OCI-LY7 (cell line): Measurements from ENCODE around the gene VPS13D. TPM values are rescaled to one million over a fixed set of nuclear protein-coding genes. Genes with fewer than 3 reads are reported as not detected.

Source experiments
- BruUV-seq: library from RNA; stranded (reverse); fragments of 400-500 nt; replicated peaks from 2 replicates; lab custom pipeline; 2021; lab: Mats Ljungman, UMichigan
- CTCF ChIA-PET: fragments of 300-600 bp; sonication (Branson Sonifier 250); formaldehyde crosslinking; loops from one replicate; lab custom pipeline; 2022; ENCODE audit warnings: antibody characterized with exemption; ENCODE audit not compliant: unreplicated experiment; lab: Charles Lee
- POLR2A ChIA-PET: fragments of 300-600 bp; sonication (Branson Sonifier 250); formaldehyde crosslinking; loops from one replicate; lab custom pipeline; 2022; ENCODE audit warnings: antibody characterized with exemption; lab: Charles Lee
- DNase-seq: peaks from one replicate; pipeline ENCODE4 v3.0.0-alpha.2; 2015; ENCODE audit warnings: low spot score
- H2AFZ ChIP-seq: fragments of 200-600 bp; sonication (generic), shearing (Covaris generic); 2 replicates; pipeline ENCODE4 v1.6.1; 2014; ENCODE audit warnings: mild to moderate bottlenecking, antibody characterized with exemption, low read length, moderate library complexity
- H3K27ac ChIP-seq: fragments of 200-600 bp; sonication (generic); 2 replicates; pipeline ENCODE4 v1.5.1; 2014; ENCODE audit warnings: mixed run types, low read depth, mild to moderate bottlenecking, moderate library complexity, low read length, inconsistent platforms; ENCODE audit not compliant: poor library complexity, severe bottlenecking
- H3K36me3 ChIP-seq: fragments of 200-600 bp; sonication (generic); 2 replicates; pipeline ENCODE4 v1.6.1; 2014; ENCODE audit warnings: mild to moderate bottlenecking, antibody characterized with exemption, low read length, moderate library complexity, mixed read lengths; ENCODE audit not compliant: insufficient read depth
- H3K4me1 ChIP-seq: fragments of 200-600 bp; sonication (generic); 2 replicates; pipeline ENCODE4 v1.5.1; 2014; ENCODE audit warnings: mild to moderate bottlenecking, low read length; ENCODE audit not compliant: insufficient read depth, poor library complexity, severe bottlenecking
- H3K4me2 ChIP-seq: fragments of 200-600 bp; sonication (generic); 2 replicates; pipeline ENCODE4 v1.6.1; 2014; ENCODE audit warnings: mild to moderate bottlenecking, low read length
- H3K4me3 ChIP-seq: fragments of 200-600 bp; sonication (generic); 2 replicates; pipeline ENCODE4 v1.5.1; 2014; ENCODE audit warnings: mild to moderate bottlenecking, low read depth, low read length; ENCODE audit not compliant: poor library complexity, severe bottlenecking
- H3K79me2 ChIP-seq: fragments of 200-600 bp; sonication (generic); 2 replicates; pipeline ENCODE4 v1.6.1; 2016; ENCODE audit warnings: low read depth, mild to moderate bottlenecking, low read length, moderate library complexity, mixed read lengths; ENCODE audit not compliant: insufficient read depth
- H3K9me2 ChIP-seq: fragments of 200-600 bp; sonication (generic); 2 replicates; pipeline ENCODE4 v1.6.1; 2016; ENCODE audit warnings: mild to moderate bottlenecking, low read length, mixed read lengths; ENCODE audit not compliant: insufficient read depth
- H3K9me3 ChIP-seq: fragments of 200-600 bp; sonication (generic); 2 replicates; pipeline ENCODE4 v1.6.1; 2014; ENCODE audit warnings: mild to moderate bottlenecking, mixed run types, low read length, mixed read lengths
- H4K20me1 ChIP-seq: fragments of 200-600 bp; sonication (generic); 2 replicates; pipeline ENCODE4 v1.6.1; 2014; ENCODE audit warnings: mild to moderate bottlenecking, antibody characterized with exemption, low read length, moderate library complexity, mixed read lengths; ENCODE audit not compliant: insufficient read depth
- EZH2phosphoT487 ChIP-seq: fragments of 200-600 bp; sonication (generic); IDR thresholded peaks from 2 replicates; pipeline ENCODE4 v1.6.1; 2018; ENCODE audit warnings: low read depth, borderline replicate concordance, mild to moderate bottlenecking, mixed run types, antibody characterized with exemption, low read length, moderate library complexity, mixed read lengths
- intact Hi-C: fragments of 100-400 bp; cut with micrococcal nuclease; formaldehyde crosslinking; loops from one replicate; pipeline ENCODE4 v1.10.0; 2022; ENCODE audit not compliant: unreplicated experiment
- total RNA-seq, 2 experiments: library from RNA; depleted of rRNA in 1 of 2; stranded (reverse); fragments of >200 nt in 1 of 2; shearing (Covaris generic) in 1 of 2; gene quantifications; 2 replicates each; pipeline ENCODE4 v1.2.3, GENCODE V29; 2014 to 2022
- TF ChIP-seq, protein P1 (sequence below): fragments of 200-600 bp; sonication (generic); conservative IDR thresholded peaks from 2 replicates; pipeline ENCODE4 v1.5.1; 2014; ENCODE audit warnings: mild to moderate bottlenecking, antibody characterized with exemption, low read length, moderate library complexity, mixed read lengths

The VPS13D gene
- total RNA-seq, 2 experiments from 2014 or later = 23.9 to 39.2 TPM

DNA sequence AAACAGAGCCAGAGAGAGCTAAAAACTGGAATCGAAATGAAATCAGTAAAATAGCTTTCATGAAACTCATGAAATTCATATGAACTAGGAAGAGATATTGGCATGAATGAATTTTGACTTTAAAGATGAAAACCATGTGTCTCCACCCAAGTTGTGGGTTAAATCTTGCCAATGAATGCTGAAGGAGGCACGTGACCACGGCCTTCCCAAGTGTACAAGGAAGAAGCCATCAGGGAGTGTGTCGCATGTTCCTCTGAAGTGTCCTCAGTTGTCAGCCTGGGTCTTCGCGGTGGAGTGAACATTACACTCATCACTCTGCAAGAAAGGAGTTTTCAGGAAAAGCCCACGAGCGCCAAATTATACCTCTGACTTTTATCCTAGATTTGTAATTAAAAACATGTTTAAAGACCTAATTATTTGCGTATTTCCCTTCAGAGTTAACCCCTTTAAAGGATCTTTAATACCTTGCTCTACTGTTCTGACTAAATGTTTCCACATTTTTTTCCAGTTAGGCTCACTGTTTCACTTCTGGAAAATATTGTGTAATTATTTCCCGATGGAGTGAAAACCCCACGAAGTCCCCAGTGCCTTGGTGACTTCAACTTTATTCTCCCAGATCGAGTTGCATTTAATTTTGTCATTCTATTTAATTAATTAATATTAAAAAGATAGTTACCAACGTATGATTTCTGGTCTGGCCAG, 269.9 kb downstream of the VPS13D start:
- DNase-seq = no peak

DNA sequence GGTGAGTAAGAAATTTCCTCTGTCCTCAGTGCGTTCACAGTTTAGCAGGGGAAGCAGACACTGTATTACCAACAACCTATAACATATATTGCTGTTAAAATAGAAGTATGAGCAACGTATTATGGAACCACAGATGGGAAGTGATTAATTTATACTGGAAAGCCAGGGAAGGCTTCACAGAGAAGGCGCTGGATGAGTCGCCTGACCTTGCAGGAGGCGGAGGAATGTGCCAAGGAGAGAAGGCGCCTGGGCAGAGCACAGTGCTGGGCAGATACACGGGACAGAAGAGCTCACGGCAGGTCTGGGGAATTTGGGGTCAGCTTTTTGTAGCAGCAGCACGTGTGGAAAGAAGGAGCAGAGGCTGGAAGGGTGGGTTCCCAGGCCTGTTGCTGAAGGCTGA, 271.8 kb downstream of the VPS13D start:
- POLR2A ChIA-PET = no interaction called here
- TF ChIP-seq EZH2phosphoT487 = no peak
- TF ChIP-seq, protein P1, sequence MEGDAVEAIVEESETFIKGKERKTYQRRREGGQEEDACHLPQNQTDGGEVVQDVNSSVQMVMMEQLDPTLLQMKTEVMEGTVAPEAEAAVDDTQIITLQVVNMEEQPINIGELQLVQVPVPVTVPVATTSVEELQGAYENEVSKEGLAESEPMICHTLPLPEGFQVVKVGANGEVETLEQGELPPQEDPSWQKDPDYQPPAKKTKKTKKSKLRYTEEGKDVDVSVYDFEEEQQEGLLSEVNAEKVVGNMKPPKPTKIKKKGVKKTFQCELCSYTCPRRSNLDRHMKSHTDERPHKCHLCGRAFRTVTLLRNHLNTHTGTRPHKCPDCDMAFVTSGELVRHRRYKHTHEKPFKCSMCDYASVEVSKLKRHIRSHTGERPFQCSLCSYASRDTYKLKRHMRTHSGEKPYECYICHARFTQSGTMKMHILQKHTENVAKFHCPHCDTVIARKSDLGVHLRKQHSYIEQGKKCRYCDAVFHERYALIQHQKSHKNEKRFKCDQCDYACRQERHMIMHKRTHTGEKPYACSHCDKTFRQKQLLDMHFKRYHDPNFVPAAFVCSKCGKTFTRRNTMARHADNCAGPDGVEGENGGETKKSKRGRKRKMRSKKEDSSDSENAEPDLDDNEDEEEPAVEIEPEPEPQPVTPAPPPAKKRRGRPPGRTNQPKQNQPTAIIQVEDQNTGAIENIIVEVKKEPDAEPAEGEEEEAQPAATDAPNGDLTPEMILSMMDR = no peak
- H3K4me2 ChIP-seq = no peak overlapping the region
- no peaks in the 10 kb centered on the region for H3K9me3 ChIP-seq
- CTCF ChIA-PET = no interaction called here
- BruUV-seq = no TSS peak
- no peaks in the 10 kb centered on the region for H3K4me1 ChIP-seq
- H3K4me3 ChIP-seq = no peak overlapping the region
- intact Hi-C loops = no loop called here
- 0 out of 2 replicates have a peak, but pooled peaks cover 3% of the 10 kb centered on the region for H3K36me3 ChIP-seq
- no peak overlapping the region for H2AFZ ChIP-seq
- no peaks in the 10 kb centered on the region for H4K20me1 ChIP-seq
- no peaks in the 10 kb centered on the region for H3K9me2 ChIP-seq
- no peak for DNase-seq
- no peak overlapping the region for H3K27ac ChIP-seq
- no peaks in the 10 kb centered on the region for H3K79me2 ChIP-seq

More for the DNA sequence above, 269.9 kb downstream of the VPS13D start:
- Histone ChIP-seq H3K4me3 (no peak overlapping the region), H3K9me3 (no peaks in the 10 kb centered on the region), H3K79me2 (no peaks in the 10 kb centered on the region), H3K36me3 (0 out of 2 replicates have a peak, but pooled peaks cover 3% of the 10 kb centered on the region), H3K4me1 (no peaks in the 10 kb centered on the region), H3K4me2 (no peak overlapping the region), H2AFZ (no peak overlapping the region), H4K20me1 (no peaks in the 10 kb centered on the region), H3K9me2 (no peaks in the 10 kb centered on the region), H3K27ac (no peak overlapping the region)
- intact Hi-C loops = no loop called here
- TF ChIP-seq, protein P1 = no peak
- TF ChIP-seq EZH2phosphoT487 = no peak
- ChIA-PET CTCF (no interaction called here), POLR2A (no interaction called here)
- no TSS peak for BruUV-seq
